ENCODE data around the gene C19orf73.

Gene C19orf73

DNA sequence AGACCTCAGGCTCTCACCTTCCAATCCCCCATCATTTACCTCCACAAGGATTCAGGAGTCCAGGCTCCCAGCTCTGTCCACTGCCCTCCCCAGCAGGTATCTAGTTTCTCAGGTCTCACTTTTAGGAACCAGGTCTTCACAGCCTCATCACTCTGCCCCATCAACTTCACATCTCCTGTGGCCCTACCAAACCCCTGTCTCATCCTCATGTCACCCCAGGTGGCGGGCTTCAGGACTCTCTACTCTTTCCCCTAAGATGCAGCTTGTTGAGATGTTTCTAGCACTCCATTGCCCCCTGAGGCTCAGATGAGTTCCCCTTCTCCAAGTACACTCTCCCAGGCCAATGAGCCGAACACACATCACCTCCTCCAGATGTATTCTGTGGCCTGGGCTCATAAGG lies 1.9 kb upstream of the C19orf73 start:
- DNase-seq, result no peak

DNA sequence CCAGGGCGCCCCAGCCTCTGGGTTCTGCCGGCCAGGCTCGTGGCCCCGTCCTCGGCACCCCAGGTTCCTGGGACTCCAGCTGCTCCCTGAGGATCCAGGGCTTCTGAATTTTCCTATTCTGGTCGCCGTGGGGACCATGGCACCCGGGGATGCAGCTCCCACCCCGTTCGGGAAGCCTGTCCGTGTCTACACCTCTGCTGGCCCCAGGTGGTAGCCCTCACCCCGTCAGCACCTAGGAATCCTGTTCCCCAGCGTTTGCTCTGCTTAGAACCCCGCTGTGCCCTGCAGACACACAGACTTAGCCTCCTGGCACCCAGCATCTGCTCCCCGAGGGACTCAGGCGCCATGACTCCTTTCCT lies 1.4 kb upstream of the C19orf73 start:
- DNase-seq, result no peak

DNA sequence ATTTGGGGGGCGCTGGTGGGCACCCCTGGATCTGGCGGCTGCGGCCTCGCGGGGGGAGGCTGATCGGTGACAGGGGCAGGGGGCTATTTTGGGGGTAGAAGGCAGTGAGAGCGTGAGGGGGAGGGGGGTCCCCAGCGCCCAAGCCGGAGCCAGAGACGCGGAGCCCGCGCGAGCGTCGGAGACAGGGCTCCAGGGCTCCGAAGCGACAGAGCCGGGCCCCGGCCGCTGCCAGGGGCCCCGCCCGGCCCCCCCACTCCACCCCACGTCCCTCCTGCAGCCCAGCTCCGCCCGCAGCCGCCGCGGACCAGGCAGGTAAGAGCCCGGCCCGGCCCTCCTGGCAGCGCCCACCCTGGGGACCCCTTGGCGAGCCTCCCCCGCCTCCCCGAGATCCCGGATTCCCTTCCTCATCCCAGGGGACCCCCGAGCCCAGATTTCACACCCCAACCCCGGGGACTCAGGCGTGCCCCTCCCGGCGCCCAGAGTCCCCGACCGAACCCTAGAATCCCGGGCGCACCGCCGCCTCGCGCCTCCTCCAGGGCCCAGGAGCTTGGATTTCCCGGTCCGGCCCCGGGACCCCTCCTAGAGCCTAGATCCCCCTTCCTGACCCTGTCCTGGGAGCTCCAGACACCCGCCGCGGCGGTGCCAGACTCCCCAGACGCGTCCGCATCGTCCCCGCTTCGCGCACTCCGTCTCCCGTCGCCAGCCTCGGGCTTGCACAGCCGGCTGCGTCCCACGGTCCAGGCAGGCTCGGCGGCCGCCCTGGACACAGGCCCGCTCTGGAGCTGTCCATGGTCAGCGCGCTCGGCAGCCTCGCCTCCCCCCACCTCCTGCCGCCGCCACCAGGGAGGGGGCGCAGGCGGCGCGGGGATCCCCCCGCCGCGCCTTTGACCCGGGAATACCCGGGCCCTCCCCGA lies 725 bp upstream of the C19orf73 start, which contains the start of gene PPFIA3:
PPFIA3 (plus strand) TSS at position 134 of the 914 bp plus-strand sequence. CDS start 8,330 bp downstream, outside the sequence.
- peak; percentile 0 for DNase-seq

DNA sequence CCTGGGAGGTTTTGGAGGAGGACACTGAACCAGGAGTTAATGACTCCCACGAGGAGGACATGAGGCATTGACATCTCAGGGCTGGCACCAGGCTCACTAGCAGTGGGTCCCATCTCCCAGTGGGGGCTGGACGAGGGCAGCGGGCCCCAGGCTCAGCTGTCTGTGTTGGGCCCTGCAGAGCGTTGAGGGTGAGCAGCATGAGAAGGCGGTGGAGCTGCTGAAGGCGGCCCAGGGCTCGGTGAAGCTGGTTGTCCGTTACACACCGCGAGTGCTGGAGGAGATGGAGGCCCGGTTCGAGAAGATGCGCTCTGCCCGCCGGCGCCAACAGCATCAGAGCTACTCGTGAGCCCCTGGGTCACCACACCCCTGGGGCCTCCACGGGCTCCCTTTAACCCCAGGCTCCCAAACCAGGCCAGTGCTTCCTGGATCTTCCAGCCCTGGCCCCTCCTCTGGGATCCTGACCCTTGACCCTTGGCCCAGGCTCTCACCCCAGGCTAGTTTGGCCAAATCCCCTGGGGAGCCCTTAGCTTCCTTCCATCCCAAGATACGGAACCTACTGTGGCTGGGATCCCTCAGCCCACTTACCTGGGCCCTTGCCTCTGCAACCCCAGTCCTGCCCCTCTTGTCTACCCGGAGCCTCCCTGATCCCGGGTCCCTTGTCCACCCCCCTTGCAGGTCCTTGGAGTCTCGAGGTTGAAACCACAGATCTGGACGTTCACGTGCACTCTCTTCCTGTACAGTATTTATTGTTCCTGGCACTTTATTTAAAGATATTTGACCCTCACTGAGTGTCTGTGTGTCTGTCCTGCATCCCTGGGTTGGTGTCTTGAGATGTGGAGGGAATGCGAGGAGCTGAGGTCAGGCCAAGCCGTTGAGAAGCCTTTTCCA lies 1.0 kb downstream of the C19orf73 start:
- no peak for DNase-seq

DNA sequence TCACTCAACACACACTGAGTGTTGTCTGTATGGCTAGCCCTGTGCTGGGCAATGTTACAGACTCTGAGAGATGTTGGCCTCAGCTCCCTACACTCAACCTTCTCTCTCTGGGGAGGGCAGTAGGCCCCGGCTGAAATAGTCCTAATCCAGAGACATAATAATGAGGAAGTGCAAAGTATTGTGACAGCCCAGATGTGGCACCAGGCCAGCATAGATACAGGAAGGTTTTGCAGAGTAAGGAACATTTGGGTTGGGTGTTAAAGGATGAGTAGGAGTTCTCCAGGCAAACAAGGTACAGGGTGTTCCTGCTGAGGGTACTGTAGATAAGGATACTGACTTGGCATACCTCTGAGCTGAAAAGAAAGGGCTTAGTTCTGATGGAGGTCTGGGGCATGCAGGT lies 2.4 kb downstream of the C19orf73 start:
- no peak for DNase-seq

DNA sequence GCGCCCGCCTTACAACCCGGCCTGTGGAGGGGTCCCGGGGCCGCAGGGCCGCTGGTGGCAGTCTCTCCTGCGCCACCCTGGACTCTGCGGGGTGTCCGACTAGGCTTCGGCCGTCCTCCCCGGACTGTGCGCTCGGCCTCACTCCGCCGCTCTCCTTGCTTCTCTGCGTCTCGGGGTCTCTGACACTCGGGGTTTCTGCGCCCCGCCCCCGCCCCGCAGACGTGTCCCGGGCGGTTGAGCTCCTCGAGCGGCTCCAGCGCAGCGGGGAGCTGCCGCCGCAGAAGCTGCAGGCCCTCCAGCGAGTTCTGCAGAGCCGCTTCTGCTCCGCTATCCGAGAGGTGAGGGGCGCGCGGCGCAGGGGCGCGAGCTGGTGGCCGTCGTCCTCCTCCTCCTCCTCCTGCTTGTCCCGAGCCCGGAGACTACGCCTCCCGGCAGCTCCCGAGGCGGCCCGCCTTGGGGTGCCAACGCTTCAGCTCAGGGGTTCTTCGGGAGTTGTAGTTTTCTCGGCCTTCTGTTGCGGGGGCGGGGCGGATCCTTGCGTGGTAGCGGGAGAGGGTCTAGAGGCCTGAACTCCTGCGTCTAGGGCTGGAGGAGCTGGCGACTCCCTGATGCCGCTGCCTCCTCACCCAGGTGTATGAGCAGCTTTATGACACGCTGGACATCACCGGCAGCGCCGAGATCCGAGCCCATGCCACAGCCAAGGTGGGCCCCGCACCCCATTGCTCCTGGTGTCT lies 4.1 kb downstream of the C19orf73 start:
- no peak for DNase-seq

DNA sequence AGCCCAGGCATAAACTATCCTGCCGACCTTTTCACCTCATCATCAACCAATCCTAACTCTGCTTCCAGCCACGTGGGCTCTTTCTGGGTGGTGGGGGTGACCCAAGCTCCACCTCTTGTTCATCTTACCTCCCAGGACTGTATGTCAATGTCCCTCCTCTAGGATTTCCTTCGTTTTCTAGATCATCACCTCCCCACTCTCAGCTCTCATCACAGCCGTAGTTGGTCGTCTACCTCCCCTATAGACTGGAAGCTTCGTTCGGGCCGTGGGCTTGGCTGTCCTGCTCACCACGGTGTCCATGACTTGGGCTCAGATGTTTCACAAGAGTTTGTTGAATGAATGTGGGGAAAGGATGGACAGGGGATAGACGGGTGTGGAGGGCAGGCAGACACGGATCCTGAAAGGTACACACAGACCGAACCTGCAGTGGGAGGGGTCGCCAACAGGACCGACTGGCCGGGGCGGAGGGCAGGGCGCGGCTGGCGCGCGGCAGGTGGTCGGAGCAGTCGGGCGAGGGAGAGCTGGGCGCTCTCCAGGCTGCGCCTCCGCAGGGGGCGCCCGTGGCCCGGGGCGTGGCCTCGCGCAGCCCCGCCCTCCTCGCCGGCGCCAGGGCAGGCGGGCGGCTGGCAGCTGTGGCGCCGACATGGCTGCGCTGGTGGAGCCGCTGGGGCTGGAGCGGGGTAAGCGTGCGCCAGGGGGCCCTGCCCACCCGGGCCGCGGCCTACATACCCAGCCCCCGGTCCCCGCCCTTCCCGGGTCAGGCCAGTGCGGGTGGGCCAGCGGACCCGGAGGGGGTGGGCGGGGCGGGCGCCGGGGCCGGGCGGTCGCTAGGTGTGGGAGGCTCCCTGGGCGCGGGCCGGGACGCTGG lies 4.9 kb downstream of the C19orf73 start, which contains the start of gene LIN7B:
LIN7B (plus strand) TSS at position 609 of the 868 bp plus-strand sequence; CDS start at position 644, 35 bp downstream.
- peak; percentile 74 for DNase-seq

DNA sequence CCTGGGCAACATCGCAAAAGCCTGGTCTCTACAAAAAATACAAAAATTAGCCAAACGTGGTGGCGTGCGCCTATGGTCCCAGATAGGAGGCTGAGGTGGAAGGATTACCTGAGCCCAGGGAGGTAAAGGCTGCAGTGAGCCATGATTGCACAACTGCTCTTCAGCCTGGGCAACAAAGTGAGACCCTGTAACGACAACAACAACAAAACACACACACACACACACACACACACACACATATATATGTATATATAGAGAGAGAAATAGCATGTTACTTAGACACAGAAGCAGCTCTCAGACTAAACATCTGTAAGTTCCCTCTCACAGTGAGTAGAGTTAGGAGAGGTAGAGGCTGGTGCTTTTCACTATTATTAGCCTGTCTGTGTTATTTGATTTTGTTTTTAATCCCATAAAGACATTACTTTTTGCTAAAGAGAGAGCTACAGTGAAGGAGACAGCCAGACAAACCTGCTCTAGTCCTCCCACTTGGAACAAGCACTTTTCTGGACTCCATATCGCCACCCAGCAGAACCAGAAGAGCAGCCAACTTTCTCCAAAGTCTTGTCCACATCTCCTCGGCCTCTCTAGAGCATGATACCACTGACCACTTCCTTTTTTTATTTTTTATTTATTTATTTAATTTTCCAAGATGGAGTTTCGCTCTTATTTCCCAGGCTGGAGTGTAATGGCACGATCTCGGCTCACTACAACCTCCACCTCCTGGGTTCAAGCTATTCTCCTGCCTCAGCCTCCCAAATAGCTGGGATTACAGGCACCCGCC lies 7.5 kb downstream of the C19orf73 start:
- DNase-seq, result no peak

DNA sequence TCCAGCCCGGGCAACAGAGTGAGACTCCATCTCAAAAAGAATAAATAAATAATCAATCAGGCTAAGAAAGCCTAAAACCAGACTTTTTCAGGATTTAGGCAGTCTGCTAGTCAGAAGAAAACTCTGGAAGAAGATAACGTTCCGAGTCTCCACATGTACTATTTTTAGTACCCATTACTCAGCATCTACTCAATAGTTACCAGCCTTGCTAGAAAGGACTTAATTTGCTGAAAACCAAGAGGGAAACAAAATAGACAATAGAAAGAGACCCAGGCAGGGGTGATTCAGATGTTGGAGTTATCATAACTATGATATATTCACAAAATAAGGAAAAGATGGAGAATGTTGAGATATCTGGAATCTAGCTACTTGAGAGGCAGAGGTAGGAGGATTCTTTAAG lies 8.4 kb downstream of the C19orf73 start:
- no peak for DNase-seq

DNA sequence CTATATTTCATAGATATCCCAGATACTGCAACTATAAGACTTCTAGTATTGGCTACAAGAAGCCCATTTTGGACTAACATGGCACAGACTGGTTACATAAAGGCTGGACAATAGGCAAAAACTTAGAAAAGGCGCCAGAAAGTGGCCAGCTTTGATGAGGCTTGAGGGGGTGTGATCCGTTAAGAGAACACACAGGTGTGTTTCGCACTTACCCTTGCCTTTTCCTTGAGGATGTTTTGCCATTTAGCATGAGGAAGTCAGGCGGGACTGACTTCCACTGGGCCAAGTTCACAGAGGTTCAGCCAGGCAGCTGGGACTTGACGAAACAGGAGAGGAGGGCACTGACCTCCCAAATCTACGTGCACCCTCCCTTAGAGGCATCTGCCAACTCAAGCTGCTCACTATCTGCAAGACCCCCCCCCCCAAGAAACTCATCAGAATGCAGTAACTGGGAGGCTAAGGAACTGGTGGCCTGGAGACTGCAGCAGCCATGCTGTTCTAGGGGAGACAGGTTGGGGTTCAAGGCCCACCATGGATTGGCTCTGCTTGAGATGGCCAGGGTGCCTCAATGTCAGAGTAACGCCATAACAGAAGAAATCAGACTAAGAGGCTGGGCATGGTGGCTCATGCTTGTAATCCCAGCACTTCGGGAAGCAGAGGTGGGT lies 9.2 kb downstream of the C19orf73 start:
- DNase-seq, result no peak

DNA sequence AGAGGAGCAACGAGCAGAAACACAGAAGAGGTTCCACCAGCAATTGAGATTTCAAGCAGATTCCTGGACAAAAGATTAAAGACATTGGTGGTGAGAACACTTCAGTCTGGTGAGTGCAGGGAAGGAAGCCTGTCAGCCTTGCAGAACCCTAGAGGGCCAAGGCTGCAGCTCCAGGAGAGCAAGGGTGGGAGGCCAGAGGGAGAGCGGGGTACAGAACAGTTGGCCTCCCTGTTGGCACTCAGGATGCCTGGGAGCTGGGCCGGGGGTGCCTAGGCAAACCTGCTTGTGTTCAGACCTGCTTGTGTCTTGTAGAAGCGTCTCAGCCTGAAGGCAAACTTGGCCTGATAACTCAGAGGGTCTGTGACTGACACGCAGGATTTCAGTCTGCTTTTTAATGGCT lies 9.9 kb downstream of the C19orf73 start:
- no peak for DNase-seq

DNA sequence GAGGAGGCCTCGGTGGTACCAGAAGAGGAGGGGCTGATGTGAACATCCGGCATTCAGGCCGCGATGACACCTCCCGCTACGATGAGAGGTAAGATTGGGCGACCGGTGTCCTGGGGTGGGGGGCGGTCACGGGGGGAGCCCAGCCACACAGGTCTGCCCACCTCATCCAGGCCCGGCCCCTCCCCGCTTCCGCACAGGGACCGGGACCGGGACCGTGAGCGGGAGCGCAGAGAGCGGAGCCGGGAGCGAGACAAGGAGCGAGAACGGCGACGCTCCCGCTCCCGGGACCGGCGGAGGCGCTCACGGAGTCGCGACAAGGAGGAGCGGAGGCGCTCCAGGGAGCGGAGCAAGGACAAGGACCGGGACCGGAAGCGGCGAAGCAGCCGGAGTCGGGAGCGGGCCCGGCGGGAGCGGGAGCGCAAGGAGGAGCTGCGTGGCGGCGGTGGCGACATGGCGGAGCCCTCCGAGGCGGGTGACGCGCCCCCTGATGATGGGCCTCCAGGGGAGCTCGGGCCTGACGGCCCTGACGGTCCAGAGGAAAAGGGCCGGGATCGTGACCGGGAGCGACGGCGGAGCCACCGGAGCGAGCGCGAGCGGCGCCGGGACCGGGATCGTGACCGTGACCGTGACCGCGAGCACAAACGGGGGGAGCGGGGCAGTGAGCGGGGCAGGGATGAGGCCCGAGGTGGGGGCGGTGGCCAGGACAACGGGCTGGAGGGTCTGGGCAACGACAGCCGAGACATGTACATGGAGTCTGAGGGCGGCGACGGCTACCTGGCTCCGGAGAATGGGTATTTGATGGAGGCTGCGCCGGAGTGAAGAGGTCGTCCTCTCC lies 11.1 kb downstream of the C19orf73 start:
- no peak for DNase-seq

DNA sequence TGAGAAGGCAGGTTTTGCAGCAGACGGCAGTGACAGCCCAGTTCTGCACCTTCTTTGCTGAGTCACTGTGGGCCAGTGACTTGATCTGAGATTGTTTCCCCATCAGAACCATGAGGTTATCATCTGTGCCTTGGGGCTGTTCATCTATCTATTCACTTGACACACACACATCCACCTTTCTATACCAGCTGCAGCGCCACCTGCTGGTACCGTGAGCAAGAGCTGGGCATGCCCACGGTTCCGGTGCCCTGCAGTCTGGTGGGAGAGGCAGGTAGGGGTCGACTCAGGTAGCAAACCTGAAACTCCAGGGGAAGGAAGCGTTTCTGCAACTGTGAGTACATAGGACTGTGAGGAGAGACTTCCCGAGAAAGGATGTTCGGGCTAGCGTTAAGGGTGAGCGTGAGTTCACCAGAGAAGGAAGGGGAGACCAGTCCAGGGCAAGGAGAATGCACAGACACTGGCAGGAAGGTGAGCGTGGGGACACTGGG lies 12.3 kb downstream of the C19orf73 start:
- DNase-seq, result peak; percentile 3

DNA sequence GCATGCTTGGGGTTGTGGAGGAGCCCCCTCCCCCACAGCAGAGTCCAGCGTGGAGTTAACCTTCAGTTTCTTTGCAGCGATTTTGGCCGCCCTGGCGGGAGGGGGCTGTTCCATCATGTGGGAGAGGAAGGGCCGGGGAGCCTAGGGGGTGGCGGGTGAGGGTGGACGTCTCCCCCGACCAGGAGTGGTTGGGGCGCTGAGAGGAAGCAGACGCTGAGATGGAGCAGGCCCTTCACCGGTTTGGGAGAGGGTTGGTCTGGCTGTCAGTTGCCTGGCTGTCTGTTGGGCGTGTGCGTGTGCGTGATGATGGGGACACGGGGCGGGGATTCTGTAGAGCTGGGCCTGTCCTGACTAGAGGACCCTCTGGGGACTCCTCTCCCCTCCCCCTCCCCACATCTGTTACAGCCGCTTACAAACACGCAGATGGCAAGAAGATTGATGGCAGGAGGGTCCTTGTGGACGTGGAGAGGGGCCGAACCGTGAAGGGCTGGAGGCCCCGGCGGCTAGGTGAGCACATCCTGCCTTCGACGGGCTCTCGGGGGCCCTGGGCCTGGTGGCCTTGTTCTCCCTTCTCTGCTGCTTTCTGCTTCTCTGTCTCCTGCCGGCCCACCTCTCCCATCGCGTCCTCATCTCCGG lies 14.6 kb downstream of the C19orf73 start:
- DNase-seq, result no peak

DNA sequence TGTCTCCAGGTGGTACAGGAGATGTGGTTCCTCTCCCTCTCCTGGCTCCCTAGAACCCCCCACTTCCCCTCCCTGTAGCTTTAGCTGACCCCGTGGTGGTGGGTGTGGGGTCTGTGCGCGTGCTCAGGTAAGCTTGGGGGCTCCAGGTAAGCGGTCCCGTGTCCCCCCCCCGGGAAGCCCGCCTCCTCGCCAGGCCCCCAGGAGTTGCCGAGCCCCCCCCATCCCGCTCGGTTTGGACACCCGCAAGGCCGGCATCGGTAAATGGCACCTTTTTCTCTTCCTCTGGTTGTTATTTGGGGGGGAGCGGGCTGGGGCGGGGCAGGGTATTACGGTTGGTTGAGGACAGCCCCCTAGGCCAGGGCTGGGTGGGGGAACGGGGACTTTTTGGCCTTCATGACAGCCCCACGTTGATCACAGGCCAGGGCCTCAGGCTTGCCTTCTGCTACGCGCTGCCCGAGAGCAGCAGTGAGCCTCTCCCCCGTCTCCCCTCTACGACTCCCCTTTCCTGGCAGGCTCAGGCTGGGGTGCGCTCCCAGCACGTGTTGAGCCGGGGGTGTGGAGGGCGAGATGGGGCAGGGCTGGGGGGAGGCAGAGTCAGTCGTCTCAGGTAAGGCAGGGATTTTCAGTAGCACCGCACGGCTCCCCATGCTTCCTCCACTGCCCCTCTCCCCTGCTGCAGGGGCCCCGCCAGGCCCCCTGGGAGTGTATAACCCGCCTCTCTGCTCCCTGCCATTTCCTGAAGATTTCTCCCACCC lies 15.4 kb downstream of the C19orf73 start:
- DNase-seq, result no peak

DNA sequence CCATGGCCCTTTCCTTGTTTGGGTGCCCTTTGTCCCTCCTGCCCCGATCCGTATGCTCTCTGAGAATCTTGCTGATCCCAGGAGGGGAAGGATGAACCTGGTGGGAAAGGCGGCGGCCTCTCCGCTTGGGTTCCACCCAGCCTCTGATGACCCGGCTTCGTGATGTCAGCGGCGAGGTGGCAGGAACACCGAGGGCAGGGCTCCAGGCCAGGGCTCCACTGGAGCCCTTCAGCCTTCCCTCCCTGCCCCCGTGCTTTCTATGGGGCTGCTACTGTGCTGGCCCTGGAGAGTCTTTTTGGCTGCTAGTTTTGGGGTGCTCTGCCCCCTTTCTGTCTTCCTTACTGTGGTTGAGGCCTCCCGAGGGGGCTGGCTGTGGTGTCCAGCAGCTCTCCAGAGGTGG lies 16.6 kb downstream of the C19orf73 start:
- DNase-seq, result no peak

DNA sequence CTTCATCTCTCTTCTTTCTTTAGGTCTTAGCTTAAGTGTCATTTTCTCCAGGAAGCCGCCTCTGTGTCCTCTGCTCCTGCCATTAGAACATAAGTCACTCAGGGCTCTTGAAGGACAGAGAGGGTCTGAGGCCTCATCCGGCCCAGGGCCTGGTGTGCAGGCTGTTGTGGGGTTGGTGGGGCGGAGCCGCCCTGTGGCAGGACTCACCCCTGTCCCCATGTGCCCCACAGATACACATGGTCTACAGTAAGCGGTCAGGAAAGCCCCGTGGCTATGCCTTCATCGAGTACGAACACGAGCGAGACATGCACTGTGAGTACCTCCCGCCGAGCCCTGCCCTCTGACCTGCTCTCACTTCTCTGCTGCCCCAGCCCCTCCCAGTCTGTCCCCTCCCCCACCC lies 17.8 kb downstream of the C19orf73 start:
- no peak for DNase-seq

DNA sequence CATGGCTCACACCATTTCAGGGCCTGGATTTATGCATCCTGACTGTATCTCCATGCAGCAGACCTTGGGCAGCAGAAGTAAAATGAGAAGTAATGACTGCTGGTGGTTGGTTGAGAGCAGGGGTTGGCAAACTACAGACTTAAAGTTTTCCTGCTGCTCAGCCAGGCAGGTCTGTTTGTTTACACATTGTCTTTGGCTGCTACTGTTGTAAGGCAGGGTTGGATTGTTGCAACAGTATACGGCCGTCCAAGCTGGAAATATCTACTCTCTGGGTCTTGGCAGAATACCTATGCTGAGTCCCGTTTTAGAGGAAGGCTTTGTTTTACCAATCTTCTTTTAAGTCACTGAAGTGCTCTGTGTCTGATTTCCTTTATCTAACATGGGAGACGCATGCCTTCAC lies 20.1 kb downstream of the C19orf73 start:
- no peak for DNase-seq
